DMS153 treated with DMSO at 0.1 percent for 48 hours (cell line): ENCODE data around the gene RNPS1.
"Not testable (repeated sequence)": the region's sequence is repeated elsewhere in the genome, so short reads cannot be mapped to it uniquely, and the experiment has no call there.

ENCODE experiments used
- DNase-seq: peaks from one replicate; lab custom pipeline; 2025; ENCODE audit not compliant: unreplicated experiment; lab: John Stamatoyannopoulos, UW

Gene RNPS1

GRCh38 chr16:2282866-2283555, 15.1 kb upstream of the RNPS1 start:
- DNase-seq, result no peak

- DNase-seq, result no peak
Measured at GRCh38 chr16:2282262-2282661, 14.3 kb upstream of the RNPS1 start.

- DNase-seq, result no peak
Measured at GRCh38 chr16:2280981-2281542, 13.1 kb upstream of the RNPS1 start.

GRCh38 chr16:2280461-2280860, 12.5 kb upstream of the RNPS1 start:
- DNase-seq, result no peak

- DNase-seq, result no peak
Measured at GRCh38 chr16:2278956-2279800, 11.3 kb upstream of the RNPS1 start.

GRCh38 chr16:2278272-2278608, 10.3 kb upstream of the RNPS1 start:
- DNase-seq, result no peak

- DNase-seq, result no peak
Measured at GRCh38 chr16:2277466-2278271, 9.7 kb upstream of the RNPS1 start.

- no peak for DNase-seq
Measured at GRCh38 chr16:2276368-2277195, 8.7 kb upstream of the RNPS1 start.

- no peak for DNase-seq
Measured at GRCh38 chr16:2275476-2276367, 7.8 kb upstream of the RNPS1 start.

- no peak for DNase-seq
Measured at GRCh38 chr16:2273931-2274330, 6.0 kb upstream of the RNPS1 start.

GRCh38 chr16:2273484-2273883, 5.6 kb upstream of the RNPS1 start:
- no peak for DNase-seq

GRCh38 chr16:2271848-2272461, 4.0 kb upstream of the RNPS1 start:
- DNase-seq, result no peak

- no peak for DNase-seq
Measured at GRCh38 chr16:2270588-2271470, 2.9 kb upstream of the RNPS1 start.

- no peak for DNase-seq
Measured at GRCh38 chr16:2270070-2270462, 2.1 kb upstream of the RNPS1 start.

- DNase-seq, result not testable (repeated sequence)
Measured at GRCh38 chr16:2267505-2267912, 417 bp downstream of the RNPS1 start.

GRCh38 chr16:2266887-2267286, 1.0 kb downstream of the RNPS1 start:
- DNase-seq, result not testable (repeated sequence)

GRCh38 chr16:2263026-2263425, 4.9 kb downstream of the RNPS1 start:
- not testable (repeated sequence) for DNase-seq

- DNase-seq, result no peak
Measured at GRCh38 chr16:2260250-2260649, 7.7 kb downstream of the RNPS1 start.
